ENCODE measurements around the gene AEBP1. TPM values are rescaled to one million over a fixed set of nuclear protein-coding genes. Genes with fewer than 3 reads are reported as not detected.

AEBP1 gene
- total RNA-seq, 1 donor from 2014 or later: 64.1 TPM

- Mint-ChIP-seq H3K9me3 (no peaks in the 10 kb centered on the region), H3K4me3 (no peak overlapping the region), H3K27ac (no peak overlapping the region), H3K4me1 (ENCODE audit: unreplicated experiment) (peaks cover 15% of the 10 kb centered on the region), H3K36me3 (peaks cover 26% of the 10 kb centered on the region), H3K27me3 (no peaks in the 10 kb centered on the region)
- DNase-seq (ENCODE audit: extremely low spot score, unreplicated experiment): no peak
- TF ChIP-seq CTCF (conservative IDR thresholded peaks at IDR 0.05): no peak
These were observed 12.9 kb downstream of the AEBP1 start for GRCh38 chr7:44116789-44117666.

- no peak for DNase-seq (ENCODE audit: extremely low spot score, unreplicated experiment)
- Mint-ChIP-seq H3K4me3 (no peak overlapping the region), H3K36me3 (peaks cover 31% of the 10 kb centered on the region), H3K4me1 (ENCODE audit: unreplicated experiment) (peaks cover 24% of the 10 kb centered on the region), H3K9me3 (no peaks in the 10 kb centered on the region), H3K27ac (no peak overlapping the region), H3K27me3 (no peaks in the 10 kb centered on the region)
- no peak for TF ChIP-seq CTCF (conservative IDR thresholded peaks at IDR 0.05)
These were observed 13.8 kb downstream of the AEBP1 start for GRCh38 chr7:44117801-44118429.

GRCh38 chr7:44119829-44120380 is 15.8 kb downstream of the AEBP1 start:
- Mint-ChIP-seq H3K27me3 (no peaks in the 10 kb centered on the region), H3K9me3 (no peaks in the 10 kb centered on the region), H3K4me1 (ENCODE audit: unreplicated experiment) (peaks cover 24% of the 10 kb centered on the region), H3K27ac (peak overlapping the region; percentile 21), H3K36me3 (peaks cover 31% of the 10 kb centered on the region), H3K4me3 (peak overlapping the region; percentile 12)
- no peak for DNase-seq (ENCODE audit: extremely low spot score, unreplicated experiment)
- no peak for TF ChIP-seq CTCF (conservative IDR thresholded peaks at IDR 0.05)

- no peak for TF ChIP-seq CTCF (conservative IDR thresholded peaks at IDR 0.05)
- peak overlapping the region; percentile 46 for H3K27ac Mint-ChIP-seq
- no peaks in the 10 kb centered on the region for H3K9me3 Mint-ChIP-seq
- H3K4me3 Mint-ChIP-seq: peak overlapping the region; percentile 12
- no peak for DNase-seq (ENCODE audit: extremely low spot score, unreplicated experiment)
- H3K36me3 Mint-ChIP-seq: peaks cover 31% of the 10 kb centered on the region
- H3K27me3 Mint-ChIP-seq: no peaks in the 10 kb centered on the region
- H3K4me1 Mint-ChIP-seq (ENCODE audit: unreplicated experiment): peaks cover 24% of the 10 kb centered on the region
These were observed 16.2 kb downstream of the AEBP1 start for GRCh38 chr7:44120395-44120794.

GRCh38 chr7:44121761-44122420 is 17.7 kb downstream of the AEBP1 start:
- Mint-ChIP-seq H3K27me3 (no peaks in the 10 kb centered on the region), H3K9me3 (peaks cover 4% of the 10 kb centered on the region), H3K4me1 (ENCODE audit: unreplicated experiment) (peaks cover 24% of the 10 kb centered on the region), H3K27ac (no peak overlapping the region), H3K36me3 (peaks cover 31% of the 10 kb centered on the region), H3K4me3 (peak overlapping the region; percentile 92)
- no peak for TF ChIP-seq CTCF (conservative IDR thresholded peaks at IDR 0.05)
- no peak for DNase-seq (ENCODE audit: extremely low spot score, unreplicated experiment)

Measured in type B pancreatic cell (in vitro differentiated cells).